Islet precursor cell (in vitro differentiated cells): ENCODE data around the gene APMAP.
A peak's percentile ranks its signal among the peaks of the same experiment; 100 is the strongest.

ENCODE experiments used
- DNase-seq: peaks from one replicate; pipeline ENCODE4 v3.0.0-alpha.2; 2018

APMAP gene

GRCh38 chr20:24963672-24964505, 28.7 kb downstream of the APMAP start:
- DNase-seq, result no peak

GRCh38 chr20:24962510-24962909, 30.0 kb downstream of the APMAP start:
- DNase-seq, result no peak

- DNase-seq, result no peak
These were observed 30.4 kb downstream of the APMAP start for GRCh38 chr20:24962182-24962492.

GRCh38 chr20:24961384-24962181, 31.0 kb downstream of the APMAP start:
- no peak for DNase-seq

- no peak for DNase-seq
These were observed 31.7 kb downstream of the APMAP start for GRCh38 chr20:24960861-24961260.

- no peak for DNase-seq
These were observed 32.2 kb downstream of the APMAP start for GRCh38 chr20:24960302-24960801.

GRCh38 chr20:24959591-24960301, 32.8 kb downstream of the APMAP start:
- no peak for DNase-seq

- DNase-seq, result no peak
These were observed 33.8 kb downstream of the APMAP start for GRCh38 chr20:24958506-24959385.

GRCh38 chr20:24957326-24958016, 35.1 kb downstream of the APMAP start:
- no peak for DNase-seq

- no peak for DNase-seq
These were observed 36.3 kb downstream of the APMAP start for GRCh38 chr20:24956001-24956841.

- no peak for DNase-seq
These were observed 37.5 kb downstream of the APMAP start for GRCh38 chr20:24955045-24955444.

GRCh38 chr20:24954566-24954965, 38.0 kb downstream of the APMAP start:
- DNase-seq, result no peak

GRCh38 chr20:24954151-24954550, 38.4 kb downstream of the APMAP start:
- DNase-seq, result peak; percentile 33

GRCh38 chr20:24953621-24954133, 38.9 kb downstream of the APMAP start:
- DNase-seq, result peak; percentile 43

GRCh38 chr20:24953209-24953575, 39.4 kb downstream of the APMAP start:
- no peak for DNase-seq

GRCh38 chr20:24952376-24953208, 40.0 kb downstream of the APMAP start:
- DNase-seq, result no peak

GRCh38 chr20:24951536-24952083, 40.9 kb downstream of the APMAP start:
- DNase-seq, result peak; percentile 46

GRCh38 chr20:24950836-24951525, 41.6 kb downstream of the APMAP start:
- peak; percentile 17 for DNase-seq
